Stomach (tissue), 9 donors: ENCODE results near the gene CDYL. TPM values are rescaled to one million over a fixed set of nuclear protein-coding genes. Genes with fewer than 3 reads are reported as not detected.
"Not testable (repeated sequence)": the region's sequence is repeated elsewhere in the genome, so short reads cannot be mapped to it uniquely, and the experiment has no call there.

ENCODE experiments used
- DNase-seq, 2 donors: peaks; one replicate each; pipeline versions ENCODE4 v3.0.0 to v3.0.0-alpha.2; 2013 to 2019
- H3K27ac ChIP-seq, 5 donors: fragments of 200-600 bp in 4 of 5; sonication (generic) in 4 of 5; one replicate each; pipeline ENCODE4 v1.5.1; 2013 to 2019; ENCODE audit warnings: mild to moderate bottlenecking in 1 of 5, moderate library complexity in 1 of 5
- H3K27me3 ChIP-seq, 3 donors: fragments of 200-600 bp; sonication (generic); one replicate each; pipeline ENCODE4 v1.5.1; 2017 to 2019; ENCODE audit warnings: mixed run types in 1 of 3
- H3K36me3 ChIP-seq, 4 donors: fragments of 200-600 bp; sonication (generic); 1 replicate in 3 of 4; 2 replicates in 1 of 4; pipeline ENCODE4 v1.5.1; 2016 to 2019
- H3K4me1 ChIP-seq, 4 donors: fragments of 200-600 bp; sonication (generic); one replicate each; pipeline ENCODE4 v1.5.1; 2016 to 2019
- H3K4me3 ChIP-seq, 4 donors: fragments of 200-600 bp; sonication (generic) in 3 of 4; one replicate each; pipeline ENCODE4 v1.5.1; 2016 to 2019; ENCODE audit warnings: mild to moderate bottlenecking in 1 of 4
- H3K9me3 ChIP-seq, 4 donors: fragments of 200-600 bp; sonication (generic); one replicate each; pipeline ENCODE4 v1.5.1; 2016 to 2019
- EP300 ChIP-seq: sonication (generic); formaldehyde crosslinking; IDR thresholded peaks from one replicate; pipeline ENCODE4 v1.6.1; 2017; ENCODE audit warnings: antibody characterized with exemption
- POLR2A ChIP-seq, 4 donors: fragments of 450-650 bp; IDR thresholded peaks; one replicate each; pipeline ENCODE4 v1.6.1; 2016; ENCODE audit warnings: antibody characterized with exemption in 4 of 4, control low read depth in 2 of 4, mild to moderate bottlenecking in 1 of 4, moderate library complexity in 1 of 4
- POLR2AphosphoS5 ChIP-seq, 3 donors: sonication (generic); formaldehyde crosslinking; IDR thresholded peaks; one replicate each; pipeline ENCODE4 v1.6.1; 2016; ENCODE audit warnings: antibody characterized with exemption in 3 of 3
- WGBS, 5 donors: extraction: QIAGEN DNeasy Blood & Tissue Kit in 3 of 5; methylation state at CpG; one replicate each; pipeline versions ENCODE4 v1.1.5 to v1.1.7; 2013 to 2018; 5-methylcytosine and 5-hydroxymethylcytosine counted together
- intact Hi-C: fragments of 100-400 bp; cut with DNase I; formaldehyde crosslinking; loops from one replicate; pipeline ENCODE4 v1.15.1; 2023; ENCODE audit warnings: low total_unique reads
- polyA plus RNA-seq, 3 donors: library from polyadenylated mRNA; stranded (reverse); fragments of 200-250 nt; gene quantifications; one replicate each; pipeline ENCODE4 v1.2.3, GENCODE V29; 2013
- total RNA-seq, 5 donors: library from RNA; depleted of rRNA; stranded (reverse); fragments of >200 nt; gene quantifications; one replicate each; pipeline versions ENCODE4 v1.1.0 to v1.2.3, GENCODE V29; 2014 to 2016
- TF ChIP-seq, protein P1 (sequence below), 7 experiments: fragments of 450-650 bp in 4 of 7; fragments of 200-600 bp in 3 of 7; sonication (generic) in 3 of 7; IDR thresholded peaks; one replicate each; pipeline ENCODE4 v1.5.1; 2016 to 2019; ENCODE audit warnings: antibody characterized with exemption in 7 of 7, control low read depth in 2 of 7, mild to moderate bottlenecking in 1 of 7
- donor health status: healthy with polysubstance abuse.
- donor health status: Bipolar disorder and iron deficiency.
- donor health status: healthy.

Gene CDYL
- total and polyA plus RNA-seq, 8 donors, result 6.2 to 226 (median 18.4) TPM

DNA sequence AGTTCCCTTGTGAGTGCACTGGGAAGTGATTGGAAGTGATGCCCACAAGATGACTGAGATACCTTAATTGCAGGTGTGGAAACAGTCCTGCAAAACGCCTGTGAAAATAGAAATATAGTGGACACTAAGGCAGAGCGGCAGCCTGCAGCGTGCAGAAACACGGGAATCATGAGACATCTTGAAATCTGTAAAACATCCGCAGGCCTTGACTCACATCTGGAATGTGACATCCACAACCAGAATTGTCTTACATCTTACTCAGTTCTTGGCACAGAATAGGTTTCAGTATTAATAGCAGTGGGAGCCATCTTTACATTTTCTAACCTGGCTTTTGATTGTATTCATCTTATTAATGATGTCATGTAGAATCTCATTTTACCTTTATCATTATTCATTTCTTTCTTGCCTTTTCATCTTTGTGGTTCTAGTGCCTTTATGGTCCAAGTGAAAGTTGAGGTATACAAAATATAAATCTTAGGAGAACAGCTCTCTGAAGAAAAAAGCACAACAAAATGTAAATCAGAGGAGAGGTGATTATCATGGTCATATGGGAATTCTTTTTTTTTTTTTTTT is 44.6 kb downstream of the CDYL start:
- Histone ChIP-seq H3K27ac (no peak overlapping the region), H3K4me1 (peaks cover 0 to 21% (median 2%) of the 10 kb centered on the region in 4 donors), H3K36me3 (no peaks in the 10 kb centered on the region), H3K4me3 (no peak overlapping the region), H3K9me3 (no peaks in the 10 kb centered on the region), H3K27me3 (no peaks in the 10 kb centered on the region)
- TF ChIP-seq EP300 (no peak), POLR2A (IDR thresholded peaks at IDR 0.05) (no peak), POLR2AphosphoS5 (IDR thresholded peaks at IDR 0.05) (no peak)
- TF ChIP-seq, protein P1, sequence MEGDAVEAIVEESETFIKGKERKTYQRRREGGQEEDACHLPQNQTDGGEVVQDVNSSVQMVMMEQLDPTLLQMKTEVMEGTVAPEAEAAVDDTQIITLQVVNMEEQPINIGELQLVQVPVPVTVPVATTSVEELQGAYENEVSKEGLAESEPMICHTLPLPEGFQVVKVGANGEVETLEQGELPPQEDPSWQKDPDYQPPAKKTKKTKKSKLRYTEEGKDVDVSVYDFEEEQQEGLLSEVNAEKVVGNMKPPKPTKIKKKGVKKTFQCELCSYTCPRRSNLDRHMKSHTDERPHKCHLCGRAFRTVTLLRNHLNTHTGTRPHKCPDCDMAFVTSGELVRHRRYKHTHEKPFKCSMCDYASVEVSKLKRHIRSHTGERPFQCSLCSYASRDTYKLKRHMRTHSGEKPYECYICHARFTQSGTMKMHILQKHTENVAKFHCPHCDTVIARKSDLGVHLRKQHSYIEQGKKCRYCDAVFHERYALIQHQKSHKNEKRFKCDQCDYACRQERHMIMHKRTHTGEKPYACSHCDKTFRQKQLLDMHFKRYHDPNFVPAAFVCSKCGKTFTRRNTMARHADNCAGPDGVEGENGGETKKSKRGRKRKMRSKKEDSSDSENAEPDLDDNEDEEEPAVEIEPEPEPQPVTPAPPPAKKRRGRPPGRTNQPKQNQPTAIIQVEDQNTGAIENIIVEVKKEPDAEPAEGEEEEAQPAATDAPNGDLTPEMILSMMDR (IDR thresholded peaks at IDR 0.05), result no peak
- DNase-seq, result no peak
- WGBS, 5 donors, result 73 to 90% (median 84%) methylated on average over 5 of the region's 5 CpGs
- intact Hi-C loops, result no loop called here

DNA sequence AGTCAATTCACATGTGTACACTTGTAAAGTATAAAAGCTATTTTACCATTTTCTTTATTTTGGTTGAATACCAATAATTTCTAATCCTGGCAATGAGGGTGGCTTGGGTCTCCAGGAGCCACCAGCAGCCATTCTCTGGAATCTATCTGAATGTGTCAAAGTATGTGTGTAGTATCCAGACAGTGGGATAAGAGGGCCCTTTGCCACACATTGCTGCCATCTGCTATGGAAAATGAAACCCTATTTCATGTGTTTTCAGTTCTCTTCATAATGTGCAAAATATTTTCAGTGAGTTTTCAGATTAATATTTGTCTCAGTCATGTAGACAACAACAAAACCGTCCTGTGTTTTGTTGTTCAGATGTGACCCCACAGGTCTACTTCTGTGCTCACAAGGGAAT is 46.3 kb downstream of the CDYL start:
- intact Hi-C loops, result no loop called here
- Histone ChIP-seq H3K27ac (no peak overlapping the region), H3K4me3 (no peak overlapping the region), H3K9me3 (peaks cover 0 to 11% (median 6%) of the 10 kb centered on the region in 4 donors), H3K27me3 (no peaks in the 10 kb centered on the region), H3K4me1 (peaks cover 0 to 14% (median 0%) of the 10 kb centered on the region in 4 donors), H3K36me3 (no peaks in the 10 kb centered on the region)
- TF ChIP-seq EP300 (no peak), POLR2AphosphoS5 (IDR thresholded peaks at IDR 0.05) (no peak), POLR2A (IDR thresholded peaks at IDR 0.05) (no peak)
- TF ChIP-seq, protein P1 (IDR thresholded peaks at IDR 0.05), result no peak
- WGBS, 5 donors, result 89 to 100% (median 94%) methylated on average over 1 of the region's 1 CpG
- no peak for DNase-seq

DNA sequence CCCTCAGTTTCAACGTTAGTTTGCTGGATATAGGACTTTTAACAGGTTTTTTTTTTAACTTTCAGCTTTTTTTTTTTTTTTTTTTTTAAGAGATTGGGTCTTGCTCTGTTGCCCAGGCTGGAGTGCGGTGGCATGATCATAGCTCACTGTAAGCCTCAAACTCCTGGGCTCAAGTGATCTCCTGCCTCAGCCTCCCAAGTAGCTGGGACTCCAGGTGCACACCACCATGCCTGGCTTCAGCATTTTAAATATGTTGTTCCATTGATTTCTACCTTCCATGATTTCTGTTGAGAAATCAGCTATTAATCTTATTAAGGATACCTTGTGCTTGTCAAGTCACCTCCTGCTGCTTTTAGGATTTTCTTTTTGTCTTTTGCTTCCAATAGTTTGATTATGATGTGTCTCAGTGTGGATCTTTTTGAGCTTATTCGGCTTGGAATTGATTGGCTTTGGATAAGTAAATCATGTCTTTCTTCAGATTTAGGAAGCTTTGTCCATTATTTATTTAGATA is 52.0 kb downstream of the CDYL start:
- no peak overlapping the region for H3K27ac ChIP-seq
- H3K9me3 ChIP-seq, result peaks cover 8 to 39% (median 33%) of the 10 kb centered on the region in 4 donors
- WGBS, 5 donors, result 93 to 99% (median 96%) methylated on average over 3 of the region's 3 CpGs
- H3K4me3 ChIP-seq, result no peak overlapping the region
- intact Hi-C loops, result no loop called here
- no peaks in the 10 kb centered on the region for H3K36me3 ChIP-seq
- TF ChIP-seq POLR2AphosphoS5 (IDR thresholded peaks at IDR 0.05), result no peak
- TF ChIP-seq, protein P1 (IDR thresholded peaks at IDR 0.05), result no peak
- TF ChIP-seq POLR2A (IDR thresholded peaks at IDR 0.05), result no peak
- TF ChIP-seq EP300, result no peak
- DNase-seq, result no peak
- no peaks in the 10 kb centered on the region for H3K4me1 ChIP-seq
- no peaks in the 10 kb centered on the region for H3K27me3 ChIP-seq

DNA sequence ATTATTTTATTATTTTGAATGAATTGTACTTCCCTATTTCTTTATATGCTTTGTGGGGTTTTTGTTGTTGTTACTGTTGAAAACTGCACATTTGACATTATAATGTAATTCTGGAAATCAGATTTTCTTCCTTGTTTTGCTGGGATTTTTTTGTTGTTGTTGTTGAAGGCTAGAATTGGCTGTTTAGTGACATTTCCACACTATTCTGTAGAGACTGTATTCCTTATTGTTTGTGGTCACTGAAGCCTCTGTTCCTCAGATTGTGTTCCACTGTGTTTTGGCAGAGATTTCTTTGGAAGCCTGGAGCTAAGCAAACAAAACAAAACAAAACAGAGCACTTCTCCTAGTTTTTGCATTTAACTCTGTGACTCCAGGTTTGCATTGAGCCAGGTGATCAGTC is 52.9 kb downstream of the CDYL start:
- TF ChIP-seq POLR2AphosphoS5 (IDR thresholded peaks at IDR 0.05) (no peak), EP300 (no peak), POLR2A (IDR thresholded peaks at IDR 0.05) (no peak)
- TF ChIP-seq, protein P1 (IDR thresholded peaks at IDR 0.05), result no peak
- H3K4me1 ChIP-seq, result no peaks in the 10 kb centered on the region
- H3K27ac ChIP-seq, result no peak overlapping the region
- intact Hi-C loops, result no loop called here
- H3K4me3 ChIP-seq, result no peak overlapping the region
- no peaks in the 10 kb centered on the region for H3K27me3 ChIP-seq
- no peaks in the 10 kb centered on the region for H3K36me3 ChIP-seq
- no peak for DNase-seq
- peaks cover 8 to 39% (median 33%) of the 10 kb centered on the region in 4 donors for H3K9me3 ChIP-seq

DNA sequence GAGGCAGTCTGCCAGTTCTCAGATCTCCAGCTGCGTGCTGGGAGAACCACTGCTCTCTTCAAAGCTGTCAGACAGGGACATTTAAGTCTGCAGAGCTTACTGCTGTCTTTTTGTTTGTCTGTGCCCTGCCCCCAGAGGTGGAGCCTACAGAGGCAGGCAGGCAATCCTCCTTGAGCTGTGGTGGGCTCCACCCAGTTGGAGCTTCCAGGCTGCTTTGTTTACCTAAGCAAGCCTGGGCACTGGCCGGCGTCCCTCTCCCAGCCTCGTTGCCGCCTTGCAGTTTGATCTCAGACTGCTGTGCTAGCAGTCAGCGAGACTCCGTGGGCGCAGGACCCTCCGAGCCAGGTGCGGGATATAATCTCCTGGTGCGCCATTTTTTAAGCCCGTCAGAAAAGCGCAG is 59.3 kb downstream of the CDYL start:
- Histone ChIP-seq H3K9me3 (peaks cover 0 to 16% (median 10%) of the 10 kb centered on the region in 4 donors), H3K36me3 (peaks cover 0 to 16% (median 0%) of the 10 kb centered on the region in 4 donors)
- H3K4me3 ChIP-seq, H3K27ac ChIP-seq, intact Hi-C loops, H3K27me3 ChIP-seq, DNase-seq, H3K4me1 ChIP-seq: not testable (repeated sequence)
- WGBS, 5 donors, result 95 to 98% (median 96%) methylated on average over 7 to 13 of the region's 13 CpGs
